HEK293T (cell line): ENCODE results near the gene TBL1X.
A peak's percentile ranks its signal among the peaks of the same experiment; 100 is the strongest.

ENCODE experiments used
- CTCF ChIA-PET: fragments of 350-600 bp; formaldehyde crosslinking; extraction: SDS; loops from one replicate; lab custom pipeline; 2021; ENCODE audit warnings: antibody characterized with exemption, inconsistent platforms; lab: Yijun Ruan, JAX
- POLR2A ChIA-PET: fragments of 350-600 bp; formaldehyde crosslinking; extraction: SDS; loops from one replicate; lab custom pipeline; 2020; ENCODE audit warnings: antibody characterized with exemption, inconsistent platforms; lab: Yijun Ruan, JAX
- DNase-seq: peaks from one replicate; pipeline ENCODE4 v3.0.0; 2012; ENCODE audit warnings: mixed read lengths; ENCODE audit errors: extremely low spot score
- ARNT ChIP-seq: fragments of 450-650 bp; IDR thresholded peaks from 2 replicates; pipeline ENCODE4 v1.6.1; 2017; ENCODE audit warnings: mild to moderate bottlenecking
- CTBP1 ChIP-seq: fragments of 450-650 bp; IDR thresholded peaks from 2 replicates; pipeline ENCODE4 v1.6.1; 2016; ENCODE audit warnings: borderline replicate concordance
- ELF4 ChIP-seq: fragments of 450-650 bp; IDR thresholded peaks from 2 replicates; pipeline ENCODE4 v1.6.1; 2017; ENCODE audit warnings: antibody characterized with exemption
- FOXA1 ChIP-seq: fragments of 450-650 bp; IDR thresholded peaks from 2 replicates; pipeline ENCODE4 v1.6.1; 2016; ENCODE audit warnings: mild to moderate bottlenecking
- FOXK2 ChIP-seq: fragments of 450-650 bp; IDR thresholded peaks from 2 replicates; pipeline ENCODE4 v1.6.1; 2016; ENCODE audit warnings: mild to moderate bottlenecking
- FOXM1 ChIP-seq: fragments of 450-650 bp; IDR thresholded peaks from 2 replicates; pipeline ENCODE4 v1.6.1; 2017; ENCODE audit warnings: mild to moderate bottlenecking, borderline replicate concordance
- HDGF ChIP-seq: fragments of 450-650 bp; IDR thresholded peaks from 2 replicates; pipeline ENCODE4 v1.6.1; 2017; ENCODE audit warnings: antibody characterized with exemption, borderline replicate concordance
- L3MBTL2 ChIP-seq: fragments of 450-650 bp; conservative IDR thresholded peaks from 2 replicates; pipeline ENCODE4 v1.6.1; 2016; ENCODE audit warnings: mild to moderate bottlenecking
- LEF1 ChIP-seq: fragments of 450-650 bp; IDR thresholded peaks from 2 replicates; pipeline ENCODE4 v1.6.1; 2017; ENCODE audit warnings: mild to moderate bottlenecking, borderline replicate concordance
- NFRKB ChIP-seq: fragments of 450-650 bp; IDR thresholded peaks from 2 replicates; pipeline ENCODE4 v1.6.1; 2016; ENCODE audit warnings: mild to moderate bottlenecking, moderate library complexity
- SP1 ChIP-seq: fragments of 450-650 bp; IDR thresholded peaks from 2 replicates; pipeline ENCODE4 v1.6.1; 2017
- SUZ12 ChIP-seq: fragments of 450-650 bp; IDR thresholded peaks from 2 replicates; pipeline ENCODE4 v1.6.1; 2016; ENCODE audit warnings: mild to moderate bottlenecking
- ZNF384 ChIP-seq: fragments of 450-650 bp; IDR thresholded peaks from 2 replicates; pipeline ENCODE4 v1.6.1; 2016
- TF ChIP-seq, protein P1 (sequence below): fragments of 450-650 bp; IDR thresholded peaks from 2 replicates; pipeline ENCODE4 v1.6.1; 2016

The TBL1X gene

DNA sequence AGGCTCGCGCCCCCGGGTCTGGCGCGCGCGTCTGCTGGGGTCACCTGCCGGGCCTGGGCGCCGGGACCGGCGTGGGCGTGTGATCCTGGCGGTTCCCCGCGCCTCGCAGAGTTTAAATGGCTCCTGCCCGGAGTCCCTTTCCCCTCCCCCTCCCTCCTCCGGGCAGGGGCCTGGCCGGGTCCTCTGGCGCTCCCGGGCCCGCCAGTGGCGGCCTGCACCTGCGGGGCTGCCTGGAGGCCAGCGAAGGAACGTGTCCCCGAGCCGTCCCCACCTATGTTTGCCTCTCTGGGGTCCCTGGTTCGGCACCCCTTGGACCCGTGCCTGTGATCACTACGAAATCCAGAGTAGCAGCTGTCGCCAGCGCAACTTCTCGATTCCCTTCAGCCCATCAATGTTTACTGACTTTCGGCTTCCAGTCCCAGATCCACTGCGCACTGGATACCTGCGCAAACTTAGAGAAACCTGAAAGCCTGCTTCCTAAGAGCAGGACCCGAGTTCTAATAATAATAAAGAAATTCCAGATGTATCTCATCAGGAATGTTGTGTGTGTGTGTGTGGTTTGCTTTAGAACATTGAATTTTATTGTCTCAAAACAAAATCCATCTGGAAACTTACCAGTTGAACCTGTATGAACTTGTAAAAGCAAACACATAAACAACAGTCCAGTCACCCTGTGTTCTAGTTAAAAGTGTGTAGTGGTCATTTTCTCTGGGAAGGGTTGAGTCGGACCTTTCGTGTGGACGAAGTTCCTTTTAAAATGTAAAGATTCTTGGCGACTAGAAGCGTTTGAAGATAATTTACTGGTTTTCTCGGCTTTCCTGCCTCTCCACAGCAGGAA, 322.2 kb downstream of the TBL1X start:
- peak; percentile 30 for DNase-seq
- CTCF ChIA-PET, result no interaction called here
- POLR2A ChIA-PET, result no interaction called here
- TF ChIP-seq FOXK2 (no peak), ELF4 (no peak), NFRKB (no peak), FOXA1 (no peak), HDGF (no peak), FOXM1 (no peak), CTBP1 (no peak), L3MBTL2 (no peak), ZNF384 (no peak)
- TF ChIP-seq, protein P1, sequence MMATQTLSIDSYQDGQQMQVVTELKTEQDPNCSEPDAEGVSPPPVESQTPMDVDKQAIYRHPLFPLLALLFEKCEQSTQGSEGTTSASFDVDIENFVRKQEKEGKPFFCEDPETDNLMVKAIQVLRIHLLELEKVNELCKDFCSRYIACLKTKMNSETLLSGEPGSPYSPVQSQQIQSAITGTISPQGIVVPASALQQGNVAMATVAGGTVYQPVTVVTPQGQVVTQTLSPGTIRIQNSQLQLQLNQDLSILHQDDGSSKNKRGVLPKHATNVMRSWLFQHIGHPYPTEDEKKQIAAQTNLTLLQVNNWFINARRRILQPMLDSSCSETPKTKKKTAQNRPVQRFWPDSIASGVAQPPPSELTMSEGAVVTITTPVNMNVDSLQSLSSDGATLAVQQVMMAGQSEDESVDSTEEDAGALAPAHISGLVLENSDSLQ, result no peak

DNA sequence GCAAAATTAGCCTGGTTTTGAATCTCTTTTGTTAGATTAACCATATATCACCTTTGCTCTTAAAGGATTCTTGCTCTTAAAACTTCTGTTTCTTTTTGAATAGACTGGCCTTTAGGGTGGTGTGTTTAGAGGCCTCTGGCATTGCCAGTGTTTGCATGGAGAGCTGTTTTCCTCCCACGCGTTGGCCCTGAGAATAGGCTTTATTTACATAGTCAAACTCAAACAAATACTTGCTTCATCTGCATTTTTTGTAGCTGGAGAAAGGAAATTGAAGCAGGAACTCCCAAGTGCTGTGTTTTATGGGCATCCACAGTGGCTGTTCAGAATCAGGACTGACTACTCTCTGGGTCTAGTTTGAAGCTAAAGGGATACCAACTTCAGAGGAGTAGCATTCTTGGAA, 324.1 kb downstream of the TBL1X start:
- ChIA-PET POLR2A (no interaction called here), CTCF (no interaction called here)
- no peak for DNase-seq

DNA sequence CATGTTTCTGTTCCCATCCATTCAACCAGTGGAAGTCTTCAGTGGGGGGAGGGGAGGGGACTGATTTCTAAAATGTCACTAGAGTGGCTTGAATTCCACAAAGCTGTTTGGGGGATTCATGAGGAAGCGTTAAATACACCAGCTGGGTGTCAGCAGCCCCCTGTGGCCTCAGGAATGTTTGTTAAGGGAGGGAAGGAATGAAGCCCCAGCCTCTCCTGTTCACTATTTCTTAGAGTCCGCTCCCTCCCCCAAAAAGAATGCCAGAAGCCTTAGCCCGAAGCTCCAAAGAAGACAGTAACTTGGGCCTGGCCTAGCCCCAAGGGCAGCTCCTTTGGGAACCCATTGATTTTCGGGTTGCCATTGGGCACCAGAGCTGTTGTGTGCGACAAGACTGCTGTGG, 324.7 kb downstream of the TBL1X start:
- ChIA-PET CTCF (no interaction called here), POLR2A (no interaction called here)
- no peak for TF ChIP-seq CTBP1
- DNase-seq, result no peak

More for the DNA sequence above, 324.1 kb downstream of the TBL1X start:
- TF ChIP-seq, protein P1, result no peak
- no peak for TF ChIP-seq CTBP1
- TF ChIP-seq SUZ12, result no peak
- no peak for TF ChIP-seq NFRKB
- no peak for TF ChIP-seq SP1
- no peak for TF ChIP-seq L3MBTL2
- no peak for TF ChIP-seq LEF1
- TF ChIP-seq ARNT, result no peak
